ENCODE results near the gene SLC6A9. TPM values are rescaled to one million over a fixed set of nuclear protein-coding genes. Genes with fewer than 3 reads are reported as not detected.

Gene SLC6A9
- total RNA-seq, 4 donors from 2014 or later, result 55.8 to 85.7 (median 62.0) TPM

- intact Hi-C loops (cut with DNase I; ENCODE audit: low total_unique reads), result loop anchor here (5.0 kb wide), 1 partner anchor 273 kb away; no protein-coding TSS in a partner anchor
- DNase-seq (ENCODE audit: low spot score in 2 of 2), result no peak
- H3K4me3 ChIP-seq (ENCODE audit: low read depth, poor library complexity, severe bottlenecking), result no peak overlapping the region
- TF ChIP-seq CTCF (IDR thresholded peaks at IDR 0.05), result no peak
- no peak for TF ChIP-seq POLR2A (IDR thresholded peaks at IDR 0.05)
- 70 to 72% methylated on average over 10 to 11 of the region's 11 CpGs for WGBS, 2 donors
These were observed 3.9 kb upstream of the SLC6A9 start for GRCh38 chr1:44034976-44035716.

- WGBS, 2 donors, result 95 to 98% methylated on average over 4 of the region's 4 CpGs
- no peak for DNase-seq (ENCODE audit: low spot score in 2 of 2)
- intact Hi-C loops (cut with DNase I; ENCODE audit: low total_unique reads), result no loop called here
- H3K4me3 ChIP-seq (ENCODE audit: low read depth, poor library complexity, severe bottlenecking), result no peak overlapping the region
- TF ChIP-seq POLR2A (IDR thresholded peaks at IDR 0.05) (no peak), CTCF (IDR thresholded peaks at IDR 0.05) (no peak)
These were observed 3.2 kb upstream of the SLC6A9 start for GRCh38 chr1:44034423-44034822.

GRCh38 chr1:44033756-44034155 lies 2.5 kb upstream of the SLC6A9 start:
- WGBS, 2 donors, result 42 to 58% methylated on average over 8 of the region's 8 CpGs
- no peak for DNase-seq (ENCODE audit: low spot score in 2 of 2)
- intact Hi-C loops (cut with DNase I; ENCODE audit: low total_unique reads), result no loop called here
- TF ChIP-seq CTCF (IDR thresholded peaks at IDR 0.05) (no peak), POLR2A (IDR thresholded peaks at IDR 0.05) (no peak)
- no peak overlapping the region for H3K4me3 ChIP-seq (ENCODE audit: low read depth, poor library complexity, severe bottlenecking)

- no peak overlapping the region for H3K4me3 ChIP-seq (ENCODE audit: low read depth, poor library complexity, severe bottlenecking)
- intact Hi-C loops (cut with DNase I; ENCODE audit: low total_unique reads), result no loop called here
- 77 to 84% methylated on average over 8 of the region's 8 CpGs for WGBS, 2 donors
- DNase-seq (ENCODE audit: low spot score in 2 of 2), result no peak
- TF ChIP-seq POLR2A (IDR thresholded peaks at IDR 0.05) (no peak), CTCF (IDR thresholded peaks at IDR 0.05) (no peak)
These were observed 1.8 kb upstream of the SLC6A9 start for GRCh38 chr1:44033041-44033575.

DNA sequence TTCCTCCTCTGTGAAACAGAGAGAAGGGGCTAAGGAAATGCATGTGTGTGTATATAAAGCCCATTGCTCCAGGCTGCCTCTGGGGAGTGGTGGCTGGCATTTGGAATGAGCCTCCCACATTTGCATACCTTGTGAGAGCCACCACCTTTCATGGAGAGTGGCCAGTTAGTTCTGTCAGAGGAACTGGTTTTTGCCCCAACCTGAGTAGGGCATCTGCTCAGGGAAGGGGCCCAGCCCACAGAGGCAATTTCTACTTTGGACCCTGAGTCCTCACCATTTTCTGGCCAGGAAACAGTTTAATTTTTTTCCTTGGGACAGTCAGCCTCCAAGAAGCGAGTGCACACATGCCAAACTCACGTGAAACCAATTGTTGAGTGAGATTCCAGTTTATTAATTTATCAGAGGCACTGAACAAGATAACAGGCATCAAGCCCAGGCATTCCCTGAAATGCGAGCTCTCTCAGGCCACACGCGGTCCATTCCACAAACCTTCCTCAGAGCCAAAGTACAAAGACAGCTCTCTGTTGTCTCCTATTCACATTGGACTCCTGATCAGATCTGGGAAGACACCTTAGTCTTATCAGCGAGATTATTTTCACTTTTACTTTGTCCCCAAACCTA lies 1.0 kb upstream of the SLC6A9 start:
- TF ChIP-seq POLR2A (IDR thresholded peaks at IDR 0.05), result no peak
- no peak for TF ChIP-seq CTCF (IDR thresholded peaks at IDR 0.05)
- 38 to 47% methylated on average over 6 of the region's 6 CpGs for WGBS, 2 donors
- no peak overlapping the region for H3K4me3 ChIP-seq (ENCODE audit: low read depth, poor library complexity, severe bottlenecking)
- DNase-seq (ENCODE audit: low spot score in 2 of 2), result no peak
- intact Hi-C loops (cut with DNase I; ENCODE audit: low total_unique reads), result no loop called here
